ENCODE results near the gene ZBTB44. TPM values are rescaled to one million over a fixed set of nuclear protein-coding genes. Genes with fewer than 3 reads are reported as not detected.

The ZBTB44 gene
- total RNA-seq, 1 experiment from 2014 or later, result 66.4 TPM

DNA sequence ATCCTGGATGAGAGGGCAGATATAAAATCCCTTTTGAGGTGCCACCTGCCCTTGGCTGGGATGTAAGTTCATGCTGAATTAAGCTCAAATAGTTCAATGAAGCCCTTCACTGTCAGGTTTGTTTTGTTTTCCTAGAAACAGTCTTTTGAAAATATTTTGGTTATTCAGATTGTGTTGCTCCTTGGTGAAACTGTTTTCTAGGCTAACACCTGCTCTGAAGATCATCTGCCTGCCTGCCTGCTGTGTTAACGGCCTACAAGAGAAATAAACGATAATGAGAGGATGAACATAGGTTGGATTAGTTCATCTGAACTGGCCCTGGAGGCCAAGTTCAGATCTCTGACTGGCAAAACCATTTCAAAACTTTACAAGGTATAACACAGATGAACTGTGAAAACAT lies 67.4 kb downstream of the ZBTB44 start:
- H3K4me1 ChIP-seq (ENCODE audit: control insufficient read depth, insufficient read depth, low read length), result no peaks in the 10 kb centered on the region
- no peaks in the 10 kb centered on the region for H3K27me3 ChIP-seq (ENCODE audit: control insufficient read depth, insufficient read depth, low read length)
- no peaks in the 10 kb centered on the region for H3K9me3 ChIP-seq (ENCODE audit: control insufficient read depth, insufficient read depth, low read depth, low read length)
- H3K27ac ChIP-seq (ENCODE audit: low read length), result no peak overlapping the region
- DNase-seq (ENCODE audit: low read depth, low spot score) (no peak), ATAC-seq (no peak)
- no TSS peak for BruUV-seq (replicated peaks)
- POLR2A ChIA-PET, result no interaction called here
- CTCF ChIA-PET, result no interaction called here
- H3K36me3 ChIP-seq (ENCODE audit: control insufficient read depth, insufficient read depth, low read length), result no peaks in the 10 kb centered on the region
- H3K4me3 ChIP-seq (ENCODE audit: low read depth in 2 of 2, low read length in 2 of 2), result no peak overlapping the region
- TF ChIP-seq, protein P1, sequence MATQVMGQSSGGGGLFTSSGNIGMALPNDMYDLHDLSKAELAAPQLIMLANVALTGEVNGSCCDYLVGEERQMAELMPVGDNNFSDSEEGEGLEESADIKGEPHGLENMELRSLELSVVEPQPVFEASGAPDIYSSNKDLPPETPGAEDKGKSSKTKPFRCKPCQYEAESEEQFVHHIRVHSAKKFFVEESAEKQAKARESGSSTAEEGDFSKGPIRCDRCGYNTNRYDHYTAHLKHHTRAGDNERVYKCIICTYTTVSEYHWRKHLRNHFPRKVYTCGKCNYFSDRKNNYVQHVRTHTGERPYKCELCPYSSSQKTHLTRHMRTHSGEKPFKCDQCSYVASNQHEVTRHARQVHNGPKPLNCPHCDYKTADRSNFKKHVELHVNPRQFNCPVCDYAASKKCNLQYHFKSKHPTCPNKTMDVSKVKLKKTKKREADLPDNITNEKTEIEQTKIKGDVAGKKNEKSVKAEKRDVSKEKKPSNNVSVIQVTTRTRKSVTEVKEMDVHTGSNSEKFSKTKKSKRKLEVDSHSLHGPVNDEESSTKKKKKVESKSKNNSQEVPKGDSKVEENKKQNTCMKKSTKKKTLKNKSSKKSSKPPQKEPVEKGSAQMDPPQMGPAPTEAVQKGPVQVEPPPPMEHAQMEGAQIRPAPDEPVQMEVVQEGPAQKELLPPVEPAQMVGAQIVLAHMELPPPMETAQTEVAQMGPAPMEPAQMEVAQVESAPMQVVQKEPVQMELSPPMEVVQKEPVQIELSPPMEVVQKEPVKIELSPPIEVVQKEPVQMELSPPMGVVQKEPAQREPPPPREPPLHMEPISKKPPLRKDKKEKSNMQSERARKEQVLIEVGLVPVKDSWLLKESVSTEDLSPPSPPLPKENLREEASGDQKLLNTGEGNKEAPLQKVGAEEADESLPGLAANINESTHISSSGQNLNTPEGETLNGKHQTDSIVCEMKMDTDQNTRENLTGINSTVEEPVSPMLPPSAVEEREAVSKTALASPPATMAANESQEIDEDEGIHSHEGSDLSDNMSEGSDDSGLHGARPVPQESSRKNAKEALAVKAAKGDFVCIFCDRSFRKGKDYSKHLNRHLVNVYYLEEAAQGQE (IDR thresholded peaks at IDR 0.05; ENCODE audit: insufficient read depth in 1 of 2, low read depth in 2 of 2, low read length in 1 of 2), result no peak
- no peak for TF ChIP-seq SIN3A (IDR thresholded peaks at IDR 0.05; ENCODE audit: borderline replicate concordance, insufficient read depth, low read depth, low read length)
- TF ChIP-seq TCF7L2 (IDR thresholded peaks at IDR 0.05; ENCODE audit: low read depth, low read length), result no peak
- TF ChIP-seq, protein P2, sequence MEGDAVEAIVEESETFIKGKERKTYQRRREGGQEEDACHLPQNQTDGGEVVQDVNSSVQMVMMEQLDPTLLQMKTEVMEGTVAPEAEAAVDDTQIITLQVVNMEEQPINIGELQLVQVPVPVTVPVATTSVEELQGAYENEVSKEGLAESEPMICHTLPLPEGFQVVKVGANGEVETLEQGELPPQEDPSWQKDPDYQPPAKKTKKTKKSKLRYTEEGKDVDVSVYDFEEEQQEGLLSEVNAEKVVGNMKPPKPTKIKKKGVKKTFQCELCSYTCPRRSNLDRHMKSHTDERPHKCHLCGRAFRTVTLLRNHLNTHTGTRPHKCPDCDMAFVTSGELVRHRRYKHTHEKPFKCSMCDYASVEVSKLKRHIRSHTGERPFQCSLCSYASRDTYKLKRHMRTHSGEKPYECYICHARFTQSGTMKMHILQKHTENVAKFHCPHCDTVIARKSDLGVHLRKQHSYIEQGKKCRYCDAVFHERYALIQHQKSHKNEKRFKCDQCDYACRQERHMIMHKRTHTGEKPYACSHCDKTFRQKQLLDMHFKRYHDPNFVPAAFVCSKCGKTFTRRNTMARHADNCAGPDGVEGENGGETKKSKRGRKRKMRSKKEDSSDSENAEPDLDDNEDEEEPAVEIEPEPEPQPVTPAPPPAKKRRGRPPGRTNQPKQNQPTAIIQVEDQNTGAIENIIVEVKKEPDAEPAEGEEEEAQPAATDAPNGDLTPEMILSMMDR (IDR thresholded peaks at IDR 0.05), result no peak
- TF ChIP-seq POLR2AphosphoS5 (IDR thresholded peaks at IDR 0.05; ENCODE audit: low read depth, low read length), result no peak
- intact Hi-C loops (cut with micrococcal nuclease; ENCODE audit: unreplicated experiment) (no loop called here), in situ Hi-C loops (cut with HindIII; ENCODE audit: low pct_unique_long_range_greater_than_20kb, low sequenced_read_pairs) (no loop called here)

DNA sequence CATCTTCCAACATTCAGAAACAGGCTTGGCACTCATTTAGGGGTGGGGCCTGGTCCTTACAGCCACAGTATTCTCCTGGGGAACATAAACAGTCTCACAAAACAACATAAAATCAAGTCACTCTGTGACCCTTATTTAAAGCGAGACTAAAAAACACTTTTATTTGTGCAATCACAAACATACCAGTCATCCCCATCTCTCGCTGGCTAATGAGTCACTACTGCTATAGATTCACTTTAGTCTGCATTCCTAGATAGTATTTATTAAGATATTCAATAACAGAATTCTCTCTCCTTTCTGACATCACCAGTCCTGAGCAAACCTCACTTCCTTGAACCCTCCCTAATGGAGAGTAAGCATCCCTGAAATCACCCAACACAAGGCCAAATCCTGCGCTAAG lies 68.0 kb downstream of the ZBTB44 start:
- DNase-seq (ENCODE audit: low read depth, low spot score) (no peak), ATAC-seq (no peak)
- intact Hi-C loops (cut with micrococcal nuclease; ENCODE audit: unreplicated experiment), result no loop called here
- ChIA-PET CTCF (no interaction called here), POLR2A (no interaction called here)
- in situ Hi-C loops (cut with HindIII; ENCODE audit: low pct_unique_long_range_greater_than_20kb, low sequenced_read_pairs), result no loop called here
- BruUV-seq (replicated peaks), result no TSS peak
- Histone ChIP-seq H3K4me3 (ENCODE audit: low read depth in 2 of 2, low read length in 2 of 2) (no peak overlapping the region), H3K36me3 (ENCODE audit: control insufficient read depth, insufficient read depth, low read length) (no peaks in the 10 kb centered on the region), H3K27ac (ENCODE audit: low read length) (no peak overlapping the region), H3K4me1 (ENCODE audit: control insufficient read depth, insufficient read depth, low read length) (no peaks in the 10 kb centered on the region), H3K9me3 (ENCODE audit: control insufficient read depth, insufficient read depth, low read depth, low read length) (no peaks in the 10 kb centered on the region), H3K27me3 (ENCODE audit: control insufficient read depth, insufficient read depth, low read length) (no peaks in the 10 kb centered on the region)
- TF ChIP-seq, protein P2 (IDR thresholded peaks at IDR 0.05), result no peak
- TF ChIP-seq POLR2AphosphoS5 (IDR thresholded peaks at IDR 0.05; ENCODE audit: low read depth, low read length) (no peak), SIN3A (IDR thresholded peaks at IDR 0.05; ENCODE audit: borderline replicate concordance, insufficient read depth, low read depth, low read length) (no peak), TCF7L2 (IDR thresholded peaks at IDR 0.05; ENCODE audit: low read depth, low read length) (no peak)
- TF ChIP-seq, protein P1 (IDR thresholded peaks at IDR 0.05; ENCODE audit: insufficient read depth in 1 of 2, low read depth in 2 of 2, low read length in 1 of 2), result no peak
